Testis (tissue), 2 donors: ENCODE results near the gene PIK3C3.

Experiments used
- CTCF ChIP-seq, 3 experiments: fragments of 450-650 bp in 2 of 3; fragments of 200-600 bp in 1 of 3; sonication (generic) in 1 of 3; IDR thresholded peaks; one replicate each; pipeline ENCODE4 v1.5.1; 2016 to 2019; ENCODE audit warnings: antibody characterized with exemption in 3 of 3, mild to moderate bottlenecking in 2 of 3, moderate library complexity in 1 of 3
- POLR2A ChIP-seq: fragments of 450-650 bp; IDR thresholded peaks from one replicate; pipeline ENCODE4 v1.6.1; 2017; ENCODE audit warnings: antibody characterized with exemption, mild to moderate bottlenecking, moderate library complexity

DNA sequence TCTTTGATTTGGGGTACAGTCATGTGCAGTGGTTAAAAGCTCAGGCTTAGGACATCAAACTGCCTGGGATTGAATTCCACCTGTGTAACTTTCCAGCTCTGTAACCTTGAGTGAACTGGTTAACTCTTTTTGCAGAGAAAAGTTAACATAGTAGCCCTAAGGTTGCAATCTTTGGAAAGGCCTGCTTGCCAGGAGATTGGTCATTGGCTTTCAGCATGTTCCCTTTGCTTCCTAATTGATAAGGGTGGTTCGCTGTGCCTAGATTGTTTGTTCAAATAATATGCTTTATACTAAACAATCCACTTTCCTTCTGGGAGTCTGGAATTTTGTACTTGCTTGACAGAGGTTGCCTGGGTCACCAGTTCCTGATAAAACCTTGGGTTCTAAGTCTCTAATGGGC is 86.8 kb downstream of the PIK3C3 start:
- TF ChIP-seq CTCF (IDR thresholded peaks at IDR 0.05): no peak
- no peak for TF ChIP-seq POLR2A
